Sigmoid colon (tissue), 7 donors: Measurements from ENCODE around the gene PIP5K1C. TPM values are rescaled to one million over a fixed set of nuclear protein-coding genes. Genes with fewer than 3 reads are reported as not detected.

Experiments used
- DNase-seq: peaks from one replicate; pipeline ENCODE4 v3.0.0-alpha.2; 2019
- H3K27ac ChIP-seq, 4 donors: fragments of 200-600 bp; sonication (generic); one replicate each; pipeline ENCODE4 v1.5.1; 2016 to 2019; ENCODE audit warnings: mild to moderate bottlenecking in 1 of 4
- H3K27me3 ChIP-seq, 3 donors: fragments of 200-600 bp; sonication (generic); one replicate each; pipeline ENCODE4 v1.5.1; 2019; ENCODE audit warnings: mild to moderate bottlenecking in 1 of 3
- H3K36me3 ChIP-seq, 4 donors: fragments of 200-600 bp; sonication (generic); one replicate each; pipeline ENCODE4 v1.5.1; 2016 to 2019
- H3K4me1 ChIP-seq, 4 donors: fragments of 200-600 bp; sonication (generic); one replicate each; pipeline ENCODE4 v1.5.1; 2017 to 2019
- H3K4me3 ChIP-seq, 4 donors: fragments of 200-600 bp; sonication (generic); one replicate each; pipeline ENCODE4 v1.5.1; 2017 to 2019; ENCODE audit warnings: mild to moderate bottlenecking in 2 of 4, moderate library complexity in 1 of 4
- H3K9me3 ChIP-seq, 4 donors: fragments of 200-600 bp in 3 of 4; sonication (generic) in 3 of 4; one replicate each; pipeline versions ENCODE4 v1.5.1 to v1.6.1; 2013 to 2019
- EP300 ChIP-seq, 4 donors: sonication (generic); formaldehyde crosslinking; IDR thresholded peaks; one replicate each; pipeline ENCODE4 v1.6.1; 2017; ENCODE audit warnings: antibody characterized with exemption in 4 of 4
- POLR2A ChIP-seq, 2 donors: fragments of 450-650 bp; IDR thresholded peaks; one replicate each; pipeline ENCODE4 v1.6.1; 2016; ENCODE audit warnings: antibody characterized with exemption in 2 of 2, mild to moderate bottlenecking in 2 of 2, moderate library complexity in 2 of 2
- POLR2AphosphoS5 ChIP-seq, 4 donors: sonication (generic); formaldehyde crosslinking; IDR thresholded peaks; one replicate each; pipeline ENCODE4 v1.6.1; 2017; ENCODE audit warnings: antibody characterized with exemption in 4 of 4
- WGBS, 2 donors: extraction: QIAGEN DNeasy Blood & Tissue Kit; methylation state at CpG; one replicate each; pipeline ENCODE4 v1.1.7; 2013; 5-methylcytosine and 5-hydroxymethylcytosine counted together
- intact Hi-C: fragments of 100-400 bp; cut with DNase I; formaldehyde crosslinking; loops from one replicate; pipeline ENCODE4 v1.15.1; 2023
- polyA plus RNA-seq, 3 donors: library from polyadenylated mRNA; stranded (reverse); fragments of 200-250 nt; gene quantifications; one replicate each; pipeline ENCODE4 v1.2.3, GENCODE V29; 2013
- total RNA-seq, 4 donors: library from RNA; depleted of rRNA; stranded (reverse); fragments of >200 nt; gene quantifications; one replicate each; pipeline ENCODE4 v1.1.0, GENCODE V29; 2016
- TF ChIP-seq, protein P1 (sequence below), 4 experiments: fragments of 450-650 bp in 3 of 4; fragments of 200-600 bp in 1 of 4; IDR thresholded peaks; one replicate each; pipeline ENCODE4 v1.5.1; 2016 to 2019; ENCODE audit warnings: antibody characterized with exemption in 4 of 4, mild to moderate bottlenecking in 3 of 4, moderate library complexity in 2 of 4
- donor health status: healthy with polysubstance abuse.
- donor health status: Bipolar disorder and iron deficiency.
- donor health status: healthy.

Gene PIP5K1C
- 10 to 100 TPM; 27.8 to 68.7 (median 44.2) TPM for total RNA-seq
- 10 to 100 TPM in 2 of 3 donors, 1 to 10 TPM in 1; 7.8 to 21.0 (median 11.6) TPM for polyA plus RNA-seq

- H3K4me1 ChIP-seq = peaks cover 0 to 29% (median 24%) of the 10 kb centered on the region in 4 donors
- intact Hi-C loops = loop anchor here (1.0 kb wide), 1 partner anchor 32 kb away; no protein-coding TSS in a partner anchor
- peak; percentile 94 for DNase-seq
Measured at GRCh38 chr19:3700242-3701032, at the start of gene PIP5K1C. PIP5K1C (minus strand) TSS chr19:3700468; CDS start chr19:3700390, 78 bp downstream.

GRCh38 chr19:3748965-3749364 lies 48.7 kb upstream of the PIP5K1C start:
- WGBS, 2 donors = 40 to 74% methylated on average over 8 of the region's 8 CpGs
- Histone ChIP-seq H3K9me3 (no peaks in the 10 kb centered on the region), H3K36me3 (peaks cover 11 to 46% (median 28%) of the 10 kb centered on the region in 4 donors), H3K4me3 (no peak overlapping the region), H3K27me3 (peaks cover 0 to 21% (median 0%) of the 10 kb centered on the region in 3 donors), H3K4me1 (no peaks in the 10 kb centered on the region), H3K27ac (no peak overlapping the region)
- TF ChIP-seq EP300 (IDR thresholded peaks at IDR 0.05) (no peak), POLR2AphosphoS5 (IDR thresholded peaks at IDR 0.05) (no peak), POLR2A (IDR thresholded peaks at IDR 0.05) (no peak)
- TF ChIP-seq, protein P1, sequence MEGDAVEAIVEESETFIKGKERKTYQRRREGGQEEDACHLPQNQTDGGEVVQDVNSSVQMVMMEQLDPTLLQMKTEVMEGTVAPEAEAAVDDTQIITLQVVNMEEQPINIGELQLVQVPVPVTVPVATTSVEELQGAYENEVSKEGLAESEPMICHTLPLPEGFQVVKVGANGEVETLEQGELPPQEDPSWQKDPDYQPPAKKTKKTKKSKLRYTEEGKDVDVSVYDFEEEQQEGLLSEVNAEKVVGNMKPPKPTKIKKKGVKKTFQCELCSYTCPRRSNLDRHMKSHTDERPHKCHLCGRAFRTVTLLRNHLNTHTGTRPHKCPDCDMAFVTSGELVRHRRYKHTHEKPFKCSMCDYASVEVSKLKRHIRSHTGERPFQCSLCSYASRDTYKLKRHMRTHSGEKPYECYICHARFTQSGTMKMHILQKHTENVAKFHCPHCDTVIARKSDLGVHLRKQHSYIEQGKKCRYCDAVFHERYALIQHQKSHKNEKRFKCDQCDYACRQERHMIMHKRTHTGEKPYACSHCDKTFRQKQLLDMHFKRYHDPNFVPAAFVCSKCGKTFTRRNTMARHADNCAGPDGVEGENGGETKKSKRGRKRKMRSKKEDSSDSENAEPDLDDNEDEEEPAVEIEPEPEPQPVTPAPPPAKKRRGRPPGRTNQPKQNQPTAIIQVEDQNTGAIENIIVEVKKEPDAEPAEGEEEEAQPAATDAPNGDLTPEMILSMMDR (IDR thresholded peaks at IDR 0.05) = no peak
- DNase-seq = no peak
- intact Hi-C loops = no loop called here

More at GRCh38 chr19:3700242-3701032, at the start of gene PIP5K1C:
- 1 to 4% methylated on average over 82 of the region's 82 CpGs for WGBS, 2 donors
- Histone ChIP-seq H3K27ac (peak within 1 kb of the TSS; percentile 85 to 99 (median 92)), H3K4me3 (peak within 1 kb of the TSS; percentile 64 to 98 (median 95)), H3K27me3 (no peaks in the 10 kb centered on the region), H3K9me3 (no peaks in the 10 kb centered on the region), H3K36me3 (peaks cover 0 to under 1% (median 0%) of the 10 kb centered on the region in 4 donors)
- peak; percentile 24 to 82 (median 57) for TF ChIP-seq POLR2AphosphoS5 (IDR thresholded peaks at IDR 0.05)
- TF ChIP-seq, protein P1 (IDR thresholded peaks at IDR 0.05) = peak; percentile 72 to 82 (median 74)
- TF ChIP-seq EP300 (IDR thresholded peaks at IDR 0.05) = no peak

- Histone ChIP-seq H3K36me3 (peaks cover 3 to 22% (median 15%) of the 10 kb centered on the region in 4 donors), H3K9me3 (no peaks in the 10 kb centered on the region), H3K4me1 (no peaks in the 10 kb centered on the region), H3K27me3 (peaks cover 0 to 21% (median 0%) of the 10 kb centered on the region in 3 donors), H3K27ac (no peak overlapping the region), H3K4me3 (no peak overlapping the region)
- TF ChIP-seq EP300 (IDR thresholded peaks at IDR 0.05) (no peak), POLR2A (IDR thresholded peaks at IDR 0.05) (no peak), POLR2AphosphoS5 (IDR thresholded peaks at IDR 0.05) (no peak)
- TF ChIP-seq, protein P1 (IDR thresholded peaks at IDR 0.05) = no peak
- no peak for DNase-seq
- 77 to 89% methylated on average over 31 of the region's 31 CpGs for WGBS, 2 donors
- intact Hi-C loops = no loop called here
Measured at GRCh38 chr19:3746371-3747056, 46.2 kb upstream of the PIP5K1C start.

DNA sequence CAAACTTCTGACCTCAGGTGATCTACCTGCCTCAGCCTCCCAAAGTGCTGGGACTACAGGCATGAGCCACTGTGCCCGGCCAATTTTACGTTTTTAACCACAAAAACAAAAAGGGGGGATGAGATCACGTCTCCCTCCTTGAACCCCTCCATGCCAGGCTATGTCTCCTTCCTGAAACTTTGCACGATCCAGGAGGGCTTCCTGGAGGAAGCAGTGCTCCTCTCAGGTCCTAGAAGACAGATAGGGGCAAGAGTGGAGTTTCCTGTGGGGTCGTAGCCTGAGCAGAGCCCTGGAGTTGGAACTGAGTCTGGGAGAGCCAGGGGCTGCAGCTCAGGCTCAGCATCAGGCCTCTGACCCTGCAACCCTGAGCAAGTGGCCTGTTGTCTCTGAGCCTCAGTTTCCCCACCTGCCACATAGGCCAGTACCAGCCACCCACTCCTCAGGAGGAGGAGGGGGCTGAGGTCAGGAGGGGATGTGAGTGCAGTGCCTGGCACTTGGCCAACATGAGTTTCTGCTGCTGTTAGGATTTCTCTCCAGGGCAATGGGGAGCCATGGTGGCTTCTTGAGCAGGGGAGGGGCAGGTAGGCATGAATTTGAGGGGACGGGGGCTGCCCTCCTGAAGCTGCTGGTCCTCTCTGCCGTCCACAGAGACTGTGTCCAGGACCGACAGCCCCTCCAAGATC lies 45.2 kb upstream of the PIP5K1C start:
- no peaks in the 10 kb centered on the region for H3K4me1 ChIP-seq
- TF ChIP-seq POLR2AphosphoS5 (IDR thresholded peaks at IDR 0.05) (no peak), EP300 (IDR thresholded peaks at IDR 0.05) (no peak)
- DNase-seq = no peak
- H3K27ac ChIP-seq = no peak overlapping the region
- H3K4me3 ChIP-seq = no peak overlapping the region
- WGBS, 2 donors = 62 to 68% methylated on average over 8 of the region's 8 CpGs
- peaks cover 0 to 12% (median 5%) of the 10 kb centered on the region in 4 donors for H3K36me3 ChIP-seq
- intact Hi-C loops = no loop called here
- H3K27me3 ChIP-seq = peaks cover 0 to 21% (median 0%) of the 10 kb centered on the region in 3 donors
- H3K9me3 ChIP-seq = no peaks in the 10 kb centered on the region
